GM12875 (cell line): ENCODE measurements around the gene LHCGR.

Experiments used
- H3K4me3 ChIP-seq: one replicate; pipeline ENCODE4 v1.5.1; 2011; ENCODE audit warnings: low read depth, low read length, control low read depth
- CTCF ChIP-seq: IDR thresholded peaks from 2 replicates; pipeline ENCODE4 v1.5.1; 2011; ENCODE audit warnings: low read depth, mild to moderate bottlenecking, control low read depth, inconsistent platforms, low read length, moderate library complexity, borderline replicate concordance; ENCODE audit not compliant: insufficient read depth

LHCGR gene

DNA sequence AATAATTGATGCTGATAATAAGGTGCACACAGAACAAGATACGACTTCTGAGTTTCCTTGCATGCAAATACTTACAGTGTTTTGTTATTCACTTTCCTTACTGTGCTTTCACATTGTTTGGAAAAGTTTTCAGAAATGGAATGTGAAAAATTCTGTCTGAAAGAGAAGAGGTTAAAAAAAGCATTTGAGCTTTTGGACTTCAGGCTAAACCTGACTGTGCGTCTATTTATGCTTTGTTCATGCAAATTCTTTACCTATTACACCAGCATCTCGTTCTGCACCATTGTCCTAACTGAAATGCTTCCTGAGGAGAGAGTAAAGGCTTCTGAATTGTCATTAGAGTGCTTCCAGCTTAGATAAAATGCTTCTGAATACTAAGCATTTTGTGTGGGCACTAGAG is 61.4 kb downstream of the LHCGR start:
- no peak overlapping the region for H3K4me3 ChIP-seq
- no peak for TF ChIP-seq CTCF

DNA sequence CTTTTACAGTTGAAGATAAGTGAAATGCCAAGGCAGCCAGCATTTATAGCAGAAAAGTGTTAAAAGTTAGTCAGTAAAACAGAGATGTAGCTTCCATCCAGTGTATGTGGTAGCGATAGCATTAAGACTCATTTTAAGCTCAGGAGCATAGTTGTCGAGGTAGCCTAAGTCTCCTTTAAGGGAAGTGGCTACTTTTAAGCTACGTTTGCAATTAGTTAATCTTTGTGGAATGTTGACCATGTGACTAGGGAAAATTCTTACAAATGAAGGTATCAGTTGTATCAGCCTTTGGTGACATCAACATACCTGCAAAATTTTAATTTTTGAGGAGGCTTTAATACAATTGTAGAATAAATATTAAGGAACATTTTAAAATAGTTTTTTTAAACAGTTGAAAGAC is 61.9 kb downstream of the LHCGR start:
- H3K4me3 ChIP-seq: no peak overlapping the region
- TF ChIP-seq CTCF: no peak

DNA sequence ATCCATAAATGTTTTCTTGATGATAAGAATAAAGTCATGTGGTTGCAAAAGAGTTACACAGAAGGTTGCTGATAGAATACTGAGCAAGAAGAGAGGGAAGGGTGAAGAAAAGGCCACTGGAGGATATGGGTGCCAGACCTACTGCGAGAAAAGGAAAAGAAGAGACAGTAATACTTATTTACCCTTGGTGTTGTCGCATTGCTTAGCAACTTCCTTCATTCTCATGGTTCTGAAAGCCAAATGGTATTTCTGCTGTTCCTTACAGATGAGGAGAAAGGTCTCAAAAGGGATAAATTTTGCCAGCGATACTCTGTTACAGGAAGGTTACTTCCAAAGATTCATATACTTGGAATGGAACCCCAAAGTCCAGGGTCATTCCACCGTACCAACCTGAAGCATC is 62.5 kb downstream of the LHCGR start:
- no peak overlapping the region for H3K4me3 ChIP-seq
- TF ChIP-seq CTCF: no peak

GRCh38 chr2:48691935-48692691 is 63.4 kb downstream of the LHCGR start:
- TF ChIP-seq CTCF: no peak
- no peak overlapping the region for H3K4me3 ChIP-seq

GRCh38 chr2:48685126-48685525 is 70.4 kb downstream of the LHCGR start:
- TF ChIP-seq CTCF: no peak
- H3K4me3 ChIP-seq: no peak overlapping the region

DNA sequence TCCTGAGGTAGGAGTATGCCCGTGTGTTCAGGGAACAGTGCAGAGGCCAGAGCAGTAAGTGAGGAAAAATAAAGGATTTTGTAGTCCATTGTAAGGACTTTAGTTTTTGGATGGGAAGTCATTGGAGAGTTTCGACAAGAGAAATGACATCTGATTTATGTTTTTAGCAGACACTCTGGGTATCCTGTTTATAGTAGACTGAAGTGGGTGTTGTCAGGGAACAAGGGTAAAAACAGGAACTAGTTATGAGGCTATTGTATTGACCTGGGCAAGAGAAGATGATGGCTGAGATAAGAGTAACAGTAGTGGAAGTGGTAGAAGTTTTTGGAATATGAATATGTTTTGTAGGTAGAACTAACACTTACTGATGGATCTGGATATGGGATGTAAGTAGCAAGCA is 78.1 kb downstream of the LHCGR start:
- no peak for TF ChIP-seq CTCF
- H3K4me3 ChIP-seq: no peak overlapping the region

GRCh38 chr2:48674933-48675332 is 80.6 kb downstream of the LHCGR start:
- no peak overlapping the region for H3K4me3 ChIP-seq
- TF ChIP-seq CTCF: no peak
